Raji (cell line): ENCODE measurements around the gene HTR2B.

Experiments used
- POLR2A ChIP-seq: IDR thresholded peaks from 2 replicates; pipeline ENCODE4 v1.6.1; 2011; ENCODE audit warnings: low read depth, low read length, control low read depth; ENCODE audit not compliant: insufficient read depth

HTR2B gene

DNA sequence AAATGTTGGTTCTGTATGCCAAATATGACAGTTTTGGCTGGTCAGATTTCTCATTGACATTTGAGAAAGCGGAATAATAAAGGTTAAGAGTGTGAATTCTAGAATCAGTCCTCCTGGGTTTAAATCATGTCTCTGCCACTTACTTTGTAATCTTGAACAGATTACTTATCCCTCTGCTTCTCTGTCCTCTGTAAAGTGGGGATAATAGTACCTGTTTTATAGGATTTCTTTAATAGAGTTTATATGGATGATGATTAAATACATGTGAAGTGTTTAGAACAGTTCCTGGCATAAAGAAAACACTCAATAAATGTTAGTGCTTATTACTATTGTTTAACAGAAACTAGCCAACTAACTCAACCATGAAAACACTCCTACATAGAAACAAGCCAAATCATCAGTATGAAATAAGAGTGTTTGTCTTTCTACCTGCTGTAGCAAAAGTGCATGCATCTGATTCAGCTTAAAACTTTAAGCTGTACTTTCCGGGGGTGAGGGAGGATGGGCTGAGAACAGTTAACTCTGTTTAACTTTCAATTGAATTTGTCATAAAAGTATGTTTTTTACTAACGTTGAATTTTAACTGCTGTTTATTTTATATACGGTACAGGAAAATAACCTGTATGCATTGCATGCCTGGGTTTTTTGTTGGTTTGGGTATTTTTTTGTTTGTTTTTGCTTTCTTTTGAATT lies 6.8 kb downstream of the HTR2B start:
- no peak for TF ChIP-seq POLR2A

DNA sequence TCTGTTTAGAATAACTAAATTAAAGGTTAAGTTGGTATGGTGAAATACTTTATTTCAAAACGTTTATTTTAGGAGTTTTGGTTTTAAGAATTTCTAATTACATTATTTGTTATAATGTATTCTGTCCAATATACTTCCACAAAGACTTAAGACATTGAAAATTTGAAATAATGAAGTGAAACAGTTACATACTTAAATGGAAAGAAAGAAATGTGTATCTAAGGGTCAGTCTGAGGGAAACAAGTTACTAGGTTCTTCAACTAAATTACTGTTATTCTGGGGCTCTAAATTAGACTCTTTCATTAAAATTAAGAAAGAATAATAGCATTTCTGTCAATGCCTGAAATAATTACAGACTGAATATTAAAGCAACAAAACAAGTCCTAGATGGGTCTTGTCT lies 7.7 kb downstream of the HTR2B start:
- TF ChIP-seq POLR2A: no peak

DNA sequence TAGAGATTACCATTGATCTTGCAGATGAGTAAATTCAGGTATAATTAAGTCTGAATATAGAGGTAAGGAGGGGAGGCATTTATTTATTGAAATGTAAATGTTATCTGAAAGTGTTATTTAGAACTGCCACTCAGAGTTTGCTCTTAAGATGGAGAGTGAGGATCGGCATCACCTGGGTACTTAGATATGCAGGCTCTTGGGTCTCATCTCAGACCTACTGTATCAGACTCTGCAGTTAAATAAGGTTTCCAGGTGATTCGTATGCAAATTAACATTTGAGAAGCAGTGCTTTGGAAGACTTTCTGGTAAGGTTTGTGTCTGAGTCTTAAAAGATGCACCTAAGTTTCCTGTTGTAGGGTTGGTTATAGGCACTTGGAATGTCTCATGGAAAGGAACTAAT lies 9.2 kb downstream of the HTR2B start:
- TF ChIP-seq POLR2A: no peak

DNA sequence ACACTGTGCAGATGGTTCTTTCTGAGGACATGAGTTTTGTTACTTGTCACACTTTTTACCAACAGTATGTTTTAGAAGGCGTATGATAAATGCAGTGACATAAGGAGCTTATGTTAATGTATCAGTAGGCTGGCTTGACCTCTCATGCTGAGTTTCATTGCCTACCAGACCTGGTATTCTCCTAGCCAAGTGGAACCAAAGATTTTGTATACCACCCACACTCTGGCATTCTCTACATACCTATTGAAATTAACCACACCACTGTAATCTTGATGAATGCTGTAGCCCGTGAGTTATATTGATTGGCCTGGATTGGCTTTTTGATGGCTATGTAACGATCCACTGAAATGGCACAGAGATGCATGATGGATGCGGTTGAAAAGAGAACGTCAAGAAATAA lies 11.4 kb downstream of the HTR2B start:
- no peak for TF ChIP-seq POLR2A

DNA sequence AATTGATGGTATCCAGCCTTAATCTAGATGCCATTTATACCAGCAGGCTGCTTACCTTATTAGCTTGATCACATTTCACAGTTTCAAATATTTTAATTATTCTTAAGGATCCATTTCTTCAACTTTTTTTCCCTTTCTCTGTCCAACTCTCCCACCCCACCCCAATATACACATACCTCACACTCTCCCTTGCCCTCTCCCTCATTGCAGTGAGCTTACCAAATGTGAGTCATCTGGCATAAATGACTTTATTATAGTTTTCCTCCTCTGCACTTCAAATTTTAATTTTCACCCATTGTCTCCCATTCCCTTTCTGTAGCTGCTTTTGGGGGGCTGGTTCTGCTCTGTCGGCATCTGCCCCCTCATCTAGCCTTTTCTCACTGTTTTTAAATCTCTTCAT lies 12.9 kb downstream of the HTR2B start:
- TF ChIP-seq POLR2A: no peak

DNA sequence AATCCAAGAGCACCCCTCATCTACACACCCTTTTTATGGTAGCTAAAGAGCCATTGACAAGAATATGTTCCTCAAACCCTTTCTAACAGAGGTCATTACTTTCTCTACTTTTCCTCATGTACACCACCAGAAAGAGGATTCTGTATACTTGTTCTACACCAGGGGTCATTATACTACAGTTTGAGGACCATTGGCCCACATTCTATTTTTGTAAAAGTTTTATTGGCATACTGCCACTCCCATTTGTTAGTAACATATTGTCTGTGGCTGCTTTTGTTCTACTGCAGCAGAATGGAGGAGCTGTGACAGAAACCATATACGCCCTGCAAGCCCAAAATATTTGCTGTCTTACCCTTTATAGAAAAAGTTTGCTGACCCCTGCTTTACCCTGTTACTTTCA lies 14.3 kb downstream of the HTR2B start:
- TF ChIP-seq POLR2A: no peak

DNA sequence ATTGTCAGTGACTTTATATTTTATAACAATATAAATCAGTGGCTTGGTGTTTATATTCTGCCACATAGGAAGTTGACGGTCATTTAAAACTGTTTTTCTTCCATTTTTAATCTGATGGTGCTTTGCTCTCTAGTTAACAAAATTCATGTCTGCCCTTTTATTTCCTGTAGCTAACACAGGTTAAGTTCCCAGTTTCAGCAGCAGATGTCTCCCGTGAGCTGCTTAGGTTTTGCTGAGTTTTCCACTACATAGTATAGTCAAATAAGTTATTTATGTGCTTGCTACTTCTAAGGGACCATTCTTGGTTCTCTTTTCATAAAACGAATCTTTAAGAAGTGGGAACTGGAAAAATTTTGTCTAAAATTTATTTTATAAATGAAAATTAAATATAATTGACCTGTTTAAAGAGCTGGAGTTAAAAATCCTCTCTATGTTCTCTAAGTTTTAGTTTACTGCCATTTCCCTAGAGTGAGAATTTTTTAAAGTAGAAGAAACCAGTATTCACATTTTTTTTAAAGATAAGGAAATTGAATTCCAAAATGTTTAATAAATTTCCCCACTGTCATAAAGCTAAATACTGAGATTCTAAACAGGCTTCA lies 20.6 kb downstream of the HTR2B start:
- TF ChIP-seq POLR2A: no peak

DNA sequence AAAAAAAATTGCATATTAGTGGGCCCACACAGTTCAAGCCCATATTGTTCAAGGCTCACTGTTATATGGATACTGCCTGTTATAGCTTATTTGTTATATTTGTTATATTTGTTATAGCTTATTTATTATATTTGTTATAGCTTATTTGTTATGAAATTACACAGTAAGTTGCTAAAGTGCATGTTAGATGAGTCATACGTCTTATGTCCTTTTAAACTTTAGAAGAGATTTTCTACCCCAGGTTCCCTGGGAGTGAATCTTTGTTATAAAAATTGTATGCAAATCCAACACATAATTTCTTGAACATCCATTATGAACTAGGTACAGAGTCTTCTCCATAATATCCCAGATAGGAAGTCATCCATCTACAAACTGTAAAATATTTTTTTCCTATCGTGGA lies 22.1 kb downstream of the HTR2B start:
- TF ChIP-seq POLR2A: no peak

DNA sequence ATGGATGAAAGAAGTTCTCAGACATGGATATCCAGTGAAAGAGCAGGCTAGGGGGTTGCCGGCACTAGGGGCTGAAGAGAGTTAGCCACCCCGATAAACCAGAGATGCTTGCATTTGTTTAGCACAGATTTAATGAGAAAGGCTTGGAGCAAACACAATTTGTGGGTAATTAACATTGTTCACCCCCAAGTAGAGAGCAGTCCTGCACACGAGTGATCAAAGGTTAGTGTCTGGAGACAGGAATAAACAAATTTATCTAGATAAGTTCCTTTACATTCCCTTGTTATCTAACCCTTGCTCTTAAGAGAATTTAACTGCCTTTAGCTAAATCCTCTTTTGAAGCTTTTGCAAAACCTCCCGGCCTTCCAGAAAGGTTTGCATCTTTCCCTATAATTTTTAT lies 23.9 kb downstream of the HTR2B start:
- no peak for TF ChIP-seq POLR2A

DNA sequence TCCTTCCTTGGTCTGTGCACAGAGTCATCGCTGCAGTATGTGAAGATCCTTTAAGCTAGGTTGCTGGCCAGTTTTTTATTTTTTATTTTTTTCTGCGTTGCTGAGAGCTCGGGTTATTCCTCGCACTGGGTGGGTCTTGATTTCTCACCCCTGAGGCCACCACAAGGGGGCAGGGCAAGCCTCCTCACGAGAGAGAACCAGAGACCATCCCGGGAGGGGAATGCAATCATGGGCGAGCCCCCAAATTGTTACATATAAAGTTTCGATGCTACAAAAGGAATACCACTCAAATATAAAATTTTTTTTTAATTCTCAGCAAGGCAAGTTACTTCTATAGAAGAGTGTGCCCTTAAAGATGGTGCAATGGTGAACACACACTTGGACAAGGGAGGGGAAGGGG lies 24.9 kb downstream of the HTR2B start:
- TF ChIP-seq POLR2A: no peak

DNA sequence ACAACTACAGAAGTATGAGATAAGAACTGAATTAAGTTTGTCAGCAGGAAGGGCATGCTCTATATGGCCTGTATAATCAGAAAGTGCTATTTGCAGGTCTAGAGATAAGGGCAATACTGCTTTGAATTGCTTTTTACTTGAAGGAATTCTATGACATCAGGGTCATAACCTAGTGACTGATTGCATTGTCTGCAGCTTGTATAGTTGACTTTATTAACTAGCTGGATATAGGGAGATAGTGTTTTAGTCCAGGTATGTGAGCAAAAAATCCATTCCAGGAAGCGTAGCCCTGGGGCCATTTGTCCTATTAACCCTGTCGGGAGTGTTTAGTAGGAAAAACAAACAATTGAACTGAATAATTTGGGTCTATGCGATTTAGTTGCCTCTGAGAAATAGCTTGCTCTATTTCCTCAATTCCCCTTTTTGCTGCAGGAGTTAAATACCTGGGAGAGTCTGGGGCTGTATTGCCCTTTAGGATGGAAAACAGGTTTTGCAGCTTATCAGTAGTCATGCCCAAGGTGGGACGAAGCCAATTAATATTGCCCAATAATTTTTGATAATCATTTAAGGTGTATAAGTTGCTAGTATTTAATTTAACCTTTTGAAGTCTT lies 30.0 kb downstream of the HTR2B start:
- TF ChIP-seq POLR2A: no peak

DNA sequence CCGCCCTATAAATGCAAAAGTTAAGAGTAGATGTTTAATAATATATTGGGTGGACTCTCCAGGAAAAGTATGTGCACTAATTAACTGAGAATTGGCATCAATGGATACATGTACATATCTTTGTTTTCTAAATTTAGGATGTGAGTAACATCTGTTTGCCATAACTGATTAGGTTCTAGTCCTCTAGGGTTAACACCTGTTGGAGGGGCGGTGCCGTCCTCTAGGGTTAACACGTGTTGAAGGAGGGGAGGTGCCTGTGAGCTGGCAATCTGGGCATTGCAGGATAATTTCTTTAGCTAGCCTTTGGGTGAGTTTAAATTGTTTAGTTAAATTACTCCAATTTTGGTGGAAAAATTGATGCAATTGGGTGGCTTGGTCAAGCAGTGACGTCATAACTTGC lies 30.9 kb downstream of the HTR2B start:
- TF ChIP-seq POLR2A: no peak

DNA sequence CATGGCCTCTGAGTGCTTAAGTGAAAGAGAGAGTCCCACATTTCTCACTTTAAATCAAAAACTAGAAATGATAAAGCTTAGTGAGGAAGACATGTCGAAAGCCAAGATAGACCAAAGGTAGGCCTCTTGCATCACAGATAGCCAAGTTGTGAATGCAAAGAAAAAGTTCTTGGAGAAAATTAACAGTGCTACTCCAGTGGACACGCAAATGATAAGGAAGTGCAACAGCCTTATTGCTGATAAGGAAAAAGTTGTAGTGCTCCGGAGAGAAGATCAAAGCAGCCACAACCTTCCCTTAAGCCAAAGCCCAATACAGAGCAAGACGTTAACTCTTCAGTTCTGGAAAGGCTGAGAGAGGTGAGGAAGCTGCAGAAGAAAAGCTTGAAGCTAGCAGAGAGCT lies 36.1 kb downstream of the HTR2B start:
- TF ChIP-seq POLR2A: no peak

DNA sequence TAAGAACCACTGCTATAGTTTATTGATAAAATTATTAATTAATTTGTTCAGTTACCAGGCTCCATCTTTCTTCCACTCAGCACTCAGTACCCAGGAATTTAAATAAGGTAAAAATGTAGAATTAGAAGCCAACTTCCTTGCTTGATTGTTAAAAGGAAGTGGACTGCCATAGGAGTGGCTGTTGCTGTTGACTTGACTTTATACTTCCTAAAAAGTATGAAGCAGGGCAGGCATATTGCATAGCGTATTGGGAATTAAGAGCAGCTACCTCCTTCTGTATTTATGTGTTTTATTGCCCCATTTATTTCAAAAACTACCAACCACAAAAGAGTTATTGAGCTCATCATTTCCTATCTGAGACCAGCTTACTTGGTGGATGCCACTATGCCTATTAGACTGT lies 40.3 kb downstream of the HTR2B start:
- TF ChIP-seq POLR2A: no peak

DNA sequence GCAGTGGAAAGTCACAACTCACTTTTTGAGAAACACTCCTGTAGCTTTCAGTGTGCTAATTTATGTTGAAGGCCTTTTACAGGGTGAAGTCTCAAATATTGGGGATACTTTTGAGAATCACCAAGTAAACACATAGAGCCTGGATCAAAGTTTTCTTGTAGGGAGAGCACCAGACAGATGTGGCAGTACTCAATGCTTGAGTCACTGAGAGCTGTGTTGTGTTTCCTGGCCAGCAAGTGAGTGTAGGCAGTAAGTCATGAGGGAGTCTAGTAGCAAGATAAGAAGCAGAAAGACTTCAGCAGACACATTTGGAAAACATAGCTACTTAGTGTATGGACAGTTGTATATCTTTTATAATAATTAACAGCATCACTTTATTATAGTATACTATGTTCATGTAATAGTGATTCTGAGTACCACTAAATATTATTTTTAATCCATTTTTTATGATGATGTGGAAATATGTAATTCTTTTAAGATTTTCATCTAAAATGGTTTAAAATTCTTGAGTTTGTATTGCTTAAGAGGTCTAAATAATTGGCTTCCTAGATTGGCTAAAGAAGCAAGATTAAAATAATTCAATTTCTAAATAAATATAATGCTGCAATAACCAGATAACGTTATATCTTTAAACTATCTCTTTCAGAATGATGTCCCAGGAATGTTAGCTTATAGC lies 55.3 kb downstream of the HTR2B start:
- TF ChIP-seq POLR2A: no peak

DNA sequence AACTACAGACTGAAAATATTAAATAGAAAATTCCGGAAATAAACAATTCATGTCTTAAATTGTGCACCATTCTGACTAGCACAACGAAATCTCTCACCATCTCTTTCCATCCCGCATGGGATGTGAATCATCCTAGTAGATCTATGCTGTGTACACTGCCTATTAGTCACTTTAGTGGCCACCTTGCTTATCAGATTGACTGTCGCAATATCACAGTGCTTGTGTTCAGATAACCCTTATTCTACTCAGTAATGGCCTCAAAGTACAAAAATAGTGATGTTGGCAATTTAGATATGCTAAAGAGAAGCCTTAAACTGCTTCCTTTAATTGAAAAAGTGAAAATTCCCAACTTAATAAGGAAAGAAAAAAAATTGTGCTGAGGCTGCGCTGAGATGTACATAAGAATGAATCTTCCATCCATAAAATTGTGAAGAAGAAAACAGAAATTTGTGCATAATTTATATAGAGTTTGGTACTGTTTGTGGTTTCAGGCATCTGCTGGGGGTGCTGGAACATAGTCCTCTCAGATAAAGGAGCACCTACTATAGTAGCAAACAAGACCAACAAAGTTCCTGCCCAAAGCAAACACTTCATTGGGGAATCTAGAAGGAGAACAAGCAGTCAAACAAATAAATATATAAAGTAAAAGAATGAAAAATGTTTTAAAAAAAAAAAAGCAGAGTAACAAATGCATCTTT lies 56.2 kb downstream of the HTR2B start:
- TF ChIP-seq POLR2A: no peak

DNA sequence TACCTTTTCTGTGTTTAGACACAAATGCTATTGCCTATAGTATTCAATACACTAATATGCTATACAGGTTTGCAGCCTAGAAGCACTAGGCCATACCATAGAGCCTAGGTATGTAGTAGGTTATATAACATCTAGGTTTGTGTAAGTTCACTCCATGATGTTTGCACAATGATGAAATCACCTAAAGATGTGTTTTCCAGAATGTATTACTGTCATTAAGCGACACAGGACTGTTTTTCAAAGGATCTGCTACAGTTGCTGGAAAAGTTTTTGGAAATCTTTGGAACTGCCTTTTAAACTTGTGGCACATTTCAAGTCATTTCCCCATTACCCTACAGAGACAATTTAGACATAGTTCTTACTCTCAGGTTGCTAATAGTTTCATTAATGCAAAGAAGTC lies 58.9 kb downstream of the HTR2B start:
- no peak for TF ChIP-seq POLR2A
